ENCODE data around the gene ZNF215. TPM values are rescaled to one million over a fixed set of nuclear protein-coding genes. Genes with fewer than 3 reads are reported as not detected.
"Not testable (repeated sequence)": the region's sequence is repeated elsewhere in the genome, so short reads cannot be mapped to it uniquely, and the experiment has no call there.

The ZNF215 gene
- total RNA-seq, 1 donor from 2014 or later, result 6.7 TPM

GRCh38 chr11:6962673-6963072, 36.4 kb downstream of the ZNF215 start:
- Mint-ChIP-seq H3K36me3 (ENCODE audit: low read depth) (peaks cover 3% of the 10 kb centered on the region), H3K27me3 (ENCODE audit: low read depth) (no peaks in the 10 kb centered on the region), H3K9me3 (no peaks in the 10 kb centered on the region), H3K4me3 (ENCODE audit: low read depth) (no peak overlapping the region), H3K27ac (no peak overlapping the region), H3K4me1 (ENCODE audit: low read depth) (no peaks in the 10 kb centered on the region)
- DNase-seq (ENCODE audit: low spot score), result no peak
- intact Hi-C loops (cut with micrococcal nuclease), result no loop called here

- H3K36me3 Mint-ChIP-seq (ENCODE audit: low read depth), result peaks cover 3% of the 10 kb centered on the region
- H3K27ac Mint-ChIP-seq, result no peak overlapping the region
- no peaks in the 10 kb centered on the region for H3K4me1 Mint-ChIP-seq (ENCODE audit: low read depth)
Measured at GRCh38 chr11:6968816-6969215, 42.6 kb downstream of the ZNF215 start.

GRCh38 chr11:6969854-6970253, 43.6 kb downstream of the ZNF215 start:
- H3K36me3 Mint-ChIP-seq (ENCODE audit: low read depth); H3K4me3 Mint-ChIP-seq (ENCODE audit: low read depth); DNase-seq (ENCODE audit: low spot score); H3K27me3 Mint-ChIP-seq (ENCODE audit: low read depth); H3K4me1 Mint-ChIP-seq (ENCODE audit: low read depth); H3K9me3 Mint-ChIP-seq; intact Hi-C loops (cut with micrococcal nuclease); H3K27ac Mint-ChIP-seq: not testable (repeated sequence)

More at GRCh38 chr11:6968816-6969215, 42.6 kb downstream of the ZNF215 start:
- no peaks in the 10 kb centered on the region for H3K27me3 Mint-ChIP-seq (ENCODE audit: low read depth)
- intact Hi-C loops (cut with micrococcal nuclease), result no loop called here
- no peaks in the 10 kb centered on the region for H3K9me3 Mint-ChIP-seq
- no peak for DNase-seq (ENCODE audit: low spot score)
- H3K4me3 Mint-ChIP-seq (ENCODE audit: low read depth), result no peak overlapping the region

GRCh38 chr11:6979365-6979764, 53.1 kb downstream of the ZNF215 start:
- H3K9me3 Mint-ChIP-seq, result no peaks in the 10 kb centered on the region
- no peak for DNase-seq (ENCODE audit: low spot score)
- H3K4me1 Mint-ChIP-seq (ENCODE audit: low read depth), result no peaks in the 10 kb centered on the region
- no peak overlapping the region for H3K4me3 Mint-ChIP-seq (ENCODE audit: low read depth)
- no peaks in the 10 kb centered on the region for H3K36me3 Mint-ChIP-seq (ENCODE audit: low read depth)
- H3K27me3 Mint-ChIP-seq (ENCODE audit: low read depth), result no peaks in the 10 kb centered on the region
- no peak overlapping the region for H3K27ac Mint-ChIP-seq
- intact Hi-C loops (cut with micrococcal nuclease), result no loop called here

GRCh38 chr11:6986487-6986886, 60.3 kb downstream of the ZNF215 start:
- no peak for DNase-seq (ENCODE audit: low spot score)
- no peak overlapping the region for H3K27ac Mint-ChIP-seq
- no peaks in the 10 kb centered on the region for H3K27me3 Mint-ChIP-seq (ENCODE audit: low read depth)
- H3K4me1 Mint-ChIP-seq (ENCODE audit: low read depth), result no peaks in the 10 kb centered on the region
- H3K36me3 Mint-ChIP-seq (ENCODE audit: low read depth), result no peaks in the 10 kb centered on the region
- H3K4me3 Mint-ChIP-seq (ENCODE audit: low read depth), result no peak overlapping the region
- no peaks in the 10 kb centered on the region for H3K9me3 Mint-ChIP-seq
- intact Hi-C loops (cut with micrococcal nuclease), result no loop called here

- Mint-ChIP-seq H3K9me3 (no peaks in the 10 kb centered on the region), H3K4me1 (ENCODE audit: low read depth) (no peaks in the 10 kb centered on the region), H3K4me3 (ENCODE audit: low read depth) (no peak overlapping the region), H3K36me3 (ENCODE audit: low read depth) (no peaks in the 10 kb centered on the region), H3K27ac (no peak overlapping the region), H3K27me3 (ENCODE audit: low read depth) (no peaks in the 10 kb centered on the region)
- intact Hi-C loops (cut with micrococcal nuclease), result no loop called here
- no peak for DNase-seq (ENCODE audit: low spot score)
Measured at GRCh38 chr11:6988506-6988905, 62.3 kb downstream of the ZNF215 start.

GRCh38 chr11:6991227-6991626, 65.0 kb downstream of the ZNF215 start:
- intact Hi-C loops (cut with micrococcal nuclease), result loop anchor here (10.0 kb wide), 1 partner anchor 176 kb away; no protein-coding TSS in a partner anchor
- H3K36me3 Mint-ChIP-seq (ENCODE audit: low read depth), result no peaks in the 10 kb centered on the region
- H3K27me3 Mint-ChIP-seq (ENCODE audit: low read depth), result no peaks in the 10 kb centered on the region
- H3K27ac Mint-ChIP-seq, result no peak overlapping the region
- no peaks in the 10 kb centered on the region for H3K9me3 Mint-ChIP-seq
- H3K4me1 Mint-ChIP-seq (ENCODE audit: low read depth), result no peaks in the 10 kb centered on the region
- no peak overlapping the region for H3K4me3 Mint-ChIP-seq (ENCODE audit: low read depth)
- no peak for DNase-seq (ENCODE audit: low spot score)

GRCh38 chr11:6992026-6992425, 65.8 kb downstream of the ZNF215 start:
- intact Hi-C loops (cut with micrococcal nuclease), result loop anchor here (10.0 kb wide), 1 partner anchor 177 kb away; no protein-coding TSS in a partner anchor
- Mint-ChIP-seq H3K4me1 (ENCODE audit: low read depth) (no peaks in the 10 kb centered on the region), H3K27me3 (ENCODE audit: low read depth) (no peaks in the 10 kb centered on the region), H3K36me3 (ENCODE audit: low read depth) (no peaks in the 10 kb centered on the region), H3K9me3 (no peaks in the 10 kb centered on the region), H3K4me3 (ENCODE audit: low read depth) (no peak overlapping the region), H3K27ac (no peak overlapping the region)
- no peak for DNase-seq (ENCODE audit: low spot score)

GRCh38 chr11:6992457-6993417, 66.5 kb downstream of the ZNF215 start:
- H3K4me3 Mint-ChIP-seq (ENCODE audit: low read depth), result no peak overlapping the region
- no peak for DNase-seq (ENCODE audit: low spot score)
- intact Hi-C loops (cut with micrococcal nuclease), result loop anchor here (10.0 kb wide), 1 partner anchor 178 kb away; no protein-coding TSS in a partner anchor
- no peaks in the 10 kb centered on the region for H3K27me3 Mint-ChIP-seq (ENCODE audit: low read depth)
- H3K4me1 Mint-ChIP-seq (ENCODE audit: low read depth), result no peaks in the 10 kb centered on the region
- H3K36me3 Mint-ChIP-seq (ENCODE audit: low read depth), result no peaks in the 10 kb centered on the region
- H3K27ac Mint-ChIP-seq, result no peak overlapping the region
- no peaks in the 10 kb centered on the region for H3K9me3 Mint-ChIP-seq

GRCh38 chr11:6995703-6996102, 69.5 kb downstream of the ZNF215 start:
- no peak for DNase-seq (ENCODE audit: low spot score)
- Mint-ChIP-seq H3K36me3 (ENCODE audit: low read depth) (no peaks in the 10 kb centered on the region), H3K27ac (no peak overlapping the region), H3K9me3 (no peaks in the 10 kb centered on the region), H3K27me3 (ENCODE audit: low read depth) (peaks cover 3% of the 10 kb centered on the region), H3K4me1 (ENCODE audit: low read depth) (no peaks in the 10 kb centered on the region), H3K4me3 (ENCODE audit: low read depth) (no peak overlapping the region)
- intact Hi-C loops (cut with micrococcal nuclease), result loop anchor here (10.0 kb wide), 1 partner anchor 181 kb away; no protein-coding TSS in a partner anchor

GRCh38 chr11:7004482-7004881, 78.3 kb downstream of the ZNF215 start:
- no peaks in the 10 kb centered on the region for H3K4me1 Mint-ChIP-seq (ENCODE audit: low read depth)
- no peaks in the 10 kb centered on the region for H3K9me3 Mint-ChIP-seq
- peaks cover 6% of the 10 kb centered on the region for H3K27me3 Mint-ChIP-seq (ENCODE audit: low read depth)
- H3K4me3 Mint-ChIP-seq (ENCODE audit: low read depth), result no peak overlapping the region
- no peaks in the 10 kb centered on the region for H3K36me3 Mint-ChIP-seq (ENCODE audit: low read depth)
- no peak for DNase-seq (ENCODE audit: low spot score)
- H3K27ac Mint-ChIP-seq, result no peak overlapping the region
- intact Hi-C loops (cut with micrococcal nuclease), result no loop called here
